Left ventricle myocardium inferior (tissue), 1 donor: ENCODE data around the gene SYT2. TPM values are rescaled to one million over a fixed set of nuclear protein-coding genes. Genes with fewer than 3 reads are reported as not detected.
"Not testable (repeated sequence)": the region's sequence is repeated elsewhere in the genome, so short reads cannot be mapped to it uniquely, and the experiment has no call there.

ENCODE experiments used
- DNase-seq: peaks from one replicate; pipeline ENCODE4 v3.0.0-alpha.2; 2020
- H3K27ac ChIP-seq: fragments of 200-600 bp; replicated peaks from 2 replicates; pipeline ENCODE4 v1.8.0; 2021
- H3K27me3 ChIP-seq: fragments of 200-600 bp; 2 replicates; pipeline ENCODE4 v1.8.0; 2021; ENCODE audit warnings: low read depth
- H3K36me3 ChIP-seq: fragments of 200-600 bp; 2 replicates; pipeline ENCODE4 v1.8.0; 2021
- H3K4me1 ChIP-seq: fragments of 200-600 bp; 2 replicates; pipeline ENCODE4 v1.8.0; 2021
- H3K4me3 ChIP-seq: fragments of 200-600 bp; 2 replicates; pipeline ENCODE4 v1.8.0; 2021; ENCODE audit warnings: mild to moderate bottlenecking, moderate library complexity
- H3K9me3 ChIP-seq: fragments of 200-600 bp; replicated peaks from 2 replicates; pipeline ENCODE4 v1.8.0; 2021
- intact Hi-C: fragments of 100-400 bp; cut with micrococcal nuclease; formaldehyde crosslinking; loops from one replicate; pipeline ENCODE4 v1.11.0; 2022
- total RNA-seq: library from RNA; stranded (reverse); fragmentation: NEBNext Ultra II Directional; extraction: Animal tissue kit (Norgen Biotek cat#: 25700); gene quantifications from one replicate; pipeline ENCODE4 v1.2.1, GENCODE V29; 2021
- TF ChIP-seq, protein P1 (sequence below): fragments of 200-600 bp; IDR thresholded peaks from 2 replicates; pipeline ENCODE4 v1.8.0; 2021; ENCODE audit warnings: antibody characterized with exemption, mild to moderate bottlenecking, borderline replicate concordance
- donor health status: DM: no; HTN: yes; CAD: no; lungs with severe emphysema.

The SYT2 gene
- total RNA-seq, 1 donor from 2014 or later, result not detected

DNA sequence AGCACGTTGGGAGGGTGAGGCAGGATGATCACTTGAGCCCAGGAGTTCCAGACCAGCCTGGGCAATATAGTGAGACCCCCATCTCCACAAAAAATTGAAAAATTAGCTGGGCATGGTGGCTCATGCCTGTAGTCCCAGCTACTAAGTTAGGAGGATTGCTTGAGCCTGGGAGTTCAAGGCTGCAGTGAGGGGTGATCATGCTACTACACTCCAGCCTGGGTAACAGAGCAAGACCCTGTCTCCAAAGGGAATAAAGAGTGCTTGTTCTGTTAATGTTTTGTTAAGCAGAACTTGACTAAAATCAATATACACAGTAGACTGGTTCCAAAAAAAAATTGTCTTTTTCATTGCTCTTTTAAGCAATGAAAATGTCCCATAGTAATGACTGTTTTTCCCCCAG, 146.4 kb downstream of the SYT2 start:
- peaks cover 99% of the 10 kb centered on the region for H3K4me1 ChIP-seq

DNA sequence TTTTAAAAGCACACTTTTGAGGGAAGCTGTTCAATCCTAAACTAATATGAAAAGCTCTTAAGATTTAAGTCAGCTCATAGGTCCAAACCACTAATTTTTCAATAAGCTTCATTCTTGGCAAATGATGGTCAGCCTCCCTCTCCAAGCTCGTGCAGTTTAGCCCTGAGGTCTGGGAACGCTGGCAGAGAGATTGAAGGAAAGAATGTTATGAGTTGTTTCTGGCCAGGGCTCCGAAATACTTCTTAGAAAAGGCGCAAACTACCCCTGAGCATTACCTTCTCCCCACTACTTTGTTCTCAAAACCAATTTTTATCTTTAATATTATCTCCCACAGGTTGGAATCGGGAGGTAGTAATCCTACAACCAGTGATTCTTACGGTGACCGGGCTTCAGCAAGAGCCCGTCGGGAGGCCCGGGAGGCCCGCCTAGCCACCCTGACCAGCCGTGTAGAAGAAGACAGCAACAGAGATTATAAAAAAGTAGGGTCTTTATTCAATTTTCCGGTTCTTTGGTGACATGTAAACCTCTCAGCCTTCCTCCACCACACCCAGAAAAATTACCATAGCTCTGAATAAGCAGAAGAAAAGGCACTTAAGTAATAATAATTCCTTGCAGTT, 147.7 kb downstream of the SYT2 start:
- intact Hi-C loops, result no loop called here
- Histone ChIP-seq H3K36me3 (peaks cover 51% of the 10 kb centered on the region), H3K4me3 (no peak overlapping the region), H3K9me3 (no peaks in the 10 kb centered on the region), H3K4me1 (peaks cover 99% of the 10 kb centered on the region), H3K27me3 (no peaks in the 10 kb centered on the region), H3K27ac (peak overlapping the region; percentile 20)
- TF ChIP-seq, protein P1, sequence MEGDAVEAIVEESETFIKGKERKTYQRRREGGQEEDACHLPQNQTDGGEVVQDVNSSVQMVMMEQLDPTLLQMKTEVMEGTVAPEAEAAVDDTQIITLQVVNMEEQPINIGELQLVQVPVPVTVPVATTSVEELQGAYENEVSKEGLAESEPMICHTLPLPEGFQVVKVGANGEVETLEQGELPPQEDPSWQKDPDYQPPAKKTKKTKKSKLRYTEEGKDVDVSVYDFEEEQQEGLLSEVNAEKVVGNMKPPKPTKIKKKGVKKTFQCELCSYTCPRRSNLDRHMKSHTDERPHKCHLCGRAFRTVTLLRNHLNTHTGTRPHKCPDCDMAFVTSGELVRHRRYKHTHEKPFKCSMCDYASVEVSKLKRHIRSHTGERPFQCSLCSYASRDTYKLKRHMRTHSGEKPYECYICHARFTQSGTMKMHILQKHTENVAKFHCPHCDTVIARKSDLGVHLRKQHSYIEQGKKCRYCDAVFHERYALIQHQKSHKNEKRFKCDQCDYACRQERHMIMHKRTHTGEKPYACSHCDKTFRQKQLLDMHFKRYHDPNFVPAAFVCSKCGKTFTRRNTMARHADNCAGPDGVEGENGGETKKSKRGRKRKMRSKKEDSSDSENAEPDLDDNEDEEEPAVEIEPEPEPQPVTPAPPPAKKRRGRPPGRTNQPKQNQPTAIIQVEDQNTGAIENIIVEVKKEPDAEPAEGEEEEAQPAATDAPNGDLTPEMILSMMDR, result no peak
- DNase-seq, result no peak

More for the DNA sequence above, 146.4 kb downstream of the SYT2 start:
- Histone ChIP-seq H3K36me3 (peaks cover 61% of the 10 kb centered on the region), H3K27me3 (no peaks in the 10 kb centered on the region), H3K4me3 (no peak overlapping the region), H3K27ac (peak overlapping the region; percentile 20), H3K9me3 (no peaks in the 10 kb centered on the region)
- TF ChIP-seq, protein P1, result no peak
- intact Hi-C loops, result no loop called here
- no peak for DNase-seq

DNA sequence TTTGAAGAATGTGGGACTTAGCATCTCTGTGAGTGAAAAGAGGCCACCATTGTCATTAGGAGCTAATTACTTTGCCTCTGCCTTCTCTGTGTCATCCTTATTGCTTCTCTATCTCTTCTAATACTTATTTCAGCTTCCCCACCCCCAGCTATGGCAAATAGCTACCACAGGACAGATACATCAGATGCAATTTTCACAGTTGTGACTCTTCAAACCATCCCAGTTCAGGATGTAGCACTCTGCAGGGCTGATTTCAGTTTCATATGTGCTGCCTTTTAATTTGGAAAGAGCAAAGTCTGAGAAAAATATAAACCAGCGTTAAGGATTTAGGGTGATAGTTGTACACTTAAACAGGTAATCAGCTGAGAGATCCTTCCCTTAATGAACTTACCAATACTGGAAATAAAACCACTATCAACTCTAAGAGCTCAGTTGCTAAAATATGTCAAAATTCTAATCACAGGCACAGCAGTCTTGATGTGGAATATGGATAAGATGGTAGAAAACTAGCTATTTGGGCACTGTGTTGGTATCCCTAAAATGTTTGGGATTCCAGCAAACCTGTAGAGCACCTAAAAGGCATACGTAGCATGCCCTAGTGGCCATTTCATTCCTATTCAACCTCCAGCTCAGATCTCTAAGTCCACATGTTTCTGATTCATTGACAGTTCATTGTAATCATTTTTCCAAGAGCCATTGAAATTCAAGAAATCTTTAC, 148.4 kb downstream of the SYT2 start:
- intact Hi-C loops, result no loop called here
- Histone ChIP-seq H3K4me1 (peaks cover 99% of the 10 kb centered on the region), H3K27ac (peak overlapping the region; percentile 20), H3K27me3 (no peaks in the 10 kb centered on the region), H3K4me3 (no peak overlapping the region), H3K36me3 (peaks cover 44% of the 10 kb centered on the region), H3K9me3 (no peaks in the 10 kb centered on the region)
- TF ChIP-seq, protein P1, result peak; percentile 19
- no peak for DNase-seq

DNA sequence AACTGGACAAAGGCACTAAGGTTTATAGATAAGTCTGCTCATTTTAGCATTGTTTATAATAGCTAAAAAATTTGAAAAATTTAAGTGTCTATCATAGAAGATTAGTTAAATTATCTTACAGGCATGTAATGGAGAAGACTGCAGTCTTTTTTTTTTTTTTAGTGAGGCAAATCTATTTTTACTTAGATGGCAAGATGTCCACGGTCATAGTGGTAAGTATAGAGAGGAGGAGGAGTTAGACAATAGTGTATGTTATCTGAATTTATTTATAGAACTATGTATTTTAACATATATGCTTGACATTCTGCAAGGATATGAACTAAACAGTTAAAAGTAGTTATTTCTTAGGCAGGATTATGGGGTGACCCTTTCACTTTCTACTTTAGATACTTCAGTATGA, 149.0 kb downstream of the SYT2 start:
- peaks cover 99% of the 10 kb centered on the region for H3K4me1 ChIP-seq
- TF ChIP-seq, protein P1, result no peak
- H3K27me3 ChIP-seq, result no peaks in the 10 kb centered on the region
- H3K9me3 ChIP-seq, result no peaks in the 10 kb centered on the region
- H3K27ac ChIP-seq, result peak overlapping the region; percentile 1
- no peak for DNase-seq
- peaks cover 39% of the 10 kb centered on the region for H3K36me3 ChIP-seq
- H3K4me3 ChIP-seq, result no peak overlapping the region
- intact Hi-C loops, result no loop called here

DNA sequence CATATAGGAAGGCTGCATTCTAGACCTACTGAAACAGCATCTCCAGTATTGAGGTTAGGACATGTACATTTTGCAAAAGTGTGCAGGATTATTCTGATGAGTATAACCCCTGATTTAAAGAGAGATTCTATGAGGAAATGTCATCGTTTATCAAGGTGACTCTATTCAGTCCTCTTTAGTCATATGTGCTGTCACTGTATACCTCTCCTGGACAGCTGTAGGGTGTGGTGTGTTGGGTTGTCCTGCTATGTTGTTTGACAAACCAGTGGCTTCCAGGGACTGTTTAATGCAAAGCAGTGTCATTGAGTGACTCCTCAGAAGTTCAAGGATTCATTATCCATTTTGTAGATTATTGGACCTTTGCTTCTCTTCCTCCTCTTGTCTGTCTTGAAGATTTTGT, 152.6 kb downstream of the SYT2 start:
- Histone ChIP-seq H3K4me1 (peaks cover 98% of the 10 kb centered on the region), H3K27ac (peak overlapping the region; percentile 55)
- H3K27me3 ChIP-seq, H3K36me3 ChIP-seq, intact Hi-C loops, H3K4me3 ChIP-seq, H3K9me3 ChIP-seq, DNase-seq: not testable (repeated sequence)

DNA sequence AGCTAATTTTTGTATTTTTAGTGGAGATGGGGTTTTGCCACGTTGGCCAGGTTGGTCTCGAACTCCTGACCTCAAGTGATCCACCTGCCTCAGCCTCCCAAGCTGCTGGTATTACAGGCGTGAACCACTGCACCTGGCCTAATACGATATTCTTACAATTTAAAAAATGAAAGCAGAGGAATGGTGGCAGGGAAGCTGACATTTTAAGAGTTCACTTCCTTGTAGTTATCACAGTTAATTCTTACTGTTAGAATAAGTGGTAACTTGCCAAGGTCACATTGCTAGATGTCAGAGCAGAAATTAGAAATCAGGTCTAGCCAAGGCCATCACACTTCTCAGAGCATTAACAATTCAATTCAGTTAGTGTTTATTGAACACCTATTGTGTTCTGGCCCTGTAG, 154.2 kb downstream of the SYT2 start:
- intact Hi-C loops, H3K9me3 ChIP-seq, H3K4me3 ChIP-seq, H3K36me3 ChIP-seq, H3K27me3 ChIP-seq, DNase-seq: not testable (repeated sequence)
- Histone ChIP-seq H3K4me1 (peaks cover 96% of the 10 kb centered on the region), H3K27ac (peak overlapping the region; percentile 55)

DNA sequence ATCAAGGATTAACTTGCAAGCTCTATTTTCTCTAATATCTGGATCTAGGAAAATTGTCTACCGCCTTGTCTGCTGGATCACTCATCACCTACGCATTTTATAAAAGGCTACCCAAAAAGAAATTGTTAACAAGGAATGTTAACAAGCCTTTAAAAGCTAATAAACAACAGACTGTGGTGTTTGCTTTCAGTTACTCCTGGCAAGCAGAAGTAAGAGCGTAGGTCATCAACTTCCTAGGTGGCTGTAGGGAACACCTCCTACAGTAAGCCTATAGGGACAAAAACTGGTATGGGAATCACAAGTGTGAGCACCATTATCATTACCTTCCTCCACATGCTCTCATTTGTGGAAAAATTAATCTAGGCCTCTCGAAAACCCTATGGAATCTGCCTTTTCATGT, 155.6 kb downstream of the SYT2 start:
- Histone ChIP-seq H3K4me1 (peaks cover 97% of the 10 kb centered on the region), H3K27ac (peak overlapping the region; percentile 66)
- H3K27me3 ChIP-seq, H3K4me3 ChIP-seq, H3K36me3 ChIP-seq, DNase-seq, intact Hi-C loops, H3K9me3 ChIP-seq: not testable (repeated sequence)
